Astrocyte (in vitro differentiated cells and primary cell): ENCODE data around the gene SPNS2. TPM values are rescaled to one million over a fixed set of nuclear protein-coding genes. Genes with fewer than 3 reads are reported as not detected.

ENCODE experiments used
- DNase-seq: peaks from one replicate; pipeline ENCODE4 v3.0.0-alpha.2; 2010; ENCODE audit warnings: low read depth
- FAIRE-seq: peaks from 2 replicates; lab custom pipeline; 2011; peaks lifted over from hg19 to GRCh38; lab: Jason Lieb, UNC
- H2AFZ ChIP-seq: 2 replicates; pipeline ENCODE4 v1.6.0; 2012; ENCODE audit warnings: low read depth, low read length, inconsistent platforms
- H3K27ac ChIP-seq: 2 replicates; pipeline ENCODE4 v1.5.1; 2011; ENCODE audit warnings: low read depth, low read length, inconsistent platforms
- H3K27me3 ChIP-seq: 2 replicates; pipeline ENCODE4 v1.6.0; 2011; ENCODE audit warnings: low read length, inconsistent platforms; ENCODE audit not compliant: insufficient read depth
- H3K36me3 ChIP-seq: 2 replicates; pipeline ENCODE4 v1.5.1; 2011; ENCODE audit warnings: low read length, inconsistent platforms; ENCODE audit not compliant: insufficient read depth
- H3K4me1 ChIP-seq: 2 replicates; pipeline ENCODE4 v1.5.1; 2011; ENCODE audit warnings: low read length, inconsistent platforms; ENCODE audit not compliant: insufficient read depth
- H3K4me2 ChIP-seq: 2 replicates; pipeline ENCODE4 v1.6.0; 2012; ENCODE audit warnings: low read length, inconsistent platforms
- H3K4me3 ChIP-seq: 2 replicates; pipeline ENCODE4 v1.5.1; 2011; ENCODE audit warnings: low read depth, mild to moderate bottlenecking, low read length, inconsistent platforms; ENCODE audit not compliant: insufficient read depth
- H3K79me2 ChIP-seq: 2 replicates; pipeline ENCODE4 v1.6.0; 2012; ENCODE audit warnings: mild to moderate bottlenecking, low read length, inconsistent platforms; ENCODE audit not compliant: insufficient read depth
- H3K9ac ChIP-seq: 2 replicates; pipeline ENCODE4 v1.6.0; 2012; ENCODE audit warnings: mild to moderate bottlenecking, low read length, inconsistent platforms
- H3K9me3 ChIP-seq: 2 replicates; pipeline ENCODE4 v1.5.1; 2012; ENCODE audit warnings: low read depth, mild to moderate bottlenecking, low read length, inconsistent platforms; ENCODE audit not compliant: insufficient read depth
- H4K20me1 ChIP-seq: 2 replicates; pipeline ENCODE4 v1.6.0; 2012; ENCODE audit warnings: low read length, inconsistent platforms; ENCODE audit not compliant: insufficient read depth
- H3K27ac Mint-ChIP-seq: one replicate; pipeline ENCODE4 v1.8.0; 2021; ENCODE audit warnings: mild to moderate bottlenecking, mixed read lengths; ENCODE audit not compliant: unreplicated experiment
- H3K27me3 Mint-ChIP-seq: one replicate; pipeline ENCODE4 v1.8.0; 2021; ENCODE audit warnings: low read depth, mixed read lengths; ENCODE audit not compliant: unreplicated experiment
- H3K36me3 Mint-ChIP-seq: one replicate; pipeline ENCODE4 v1.8.0; 2021; ENCODE audit warnings: low read depth, mixed read lengths; ENCODE audit not compliant: unreplicated experiment
- H3K4me1 Mint-ChIP-seq: one replicate; pipeline ENCODE4 v1.8.0; 2021; ENCODE audit warnings: low read depth, mixed read lengths; ENCODE audit not compliant: unreplicated experiment
- H3K4me3 Mint-ChIP-seq: one replicate; pipeline ENCODE4 v1.8.0; 2021; ENCODE audit warnings: mild to moderate bottlenecking, moderate library complexity, mixed read lengths; ENCODE audit not compliant: unreplicated experiment
- H3K9me3 Mint-ChIP-seq: one replicate; pipeline ENCODE4 v1.8.0; 2021; ENCODE audit warnings: mild to moderate bottlenecking, mixed read lengths; ENCODE audit not compliant: unreplicated experiment
- CTCF ChIP-seq: IDR thresholded peaks from 2 replicates; pipeline ENCODE4 v1.5.1; 2011; ENCODE audit warnings: low read depth, mild to moderate bottlenecking, inconsistent platforms, low read length, moderate library complexity; ENCODE audit not compliant: insufficient read depth
- EZH2 ChIP-seq: IDR thresholded peaks from 2 replicates; pipeline ENCODE4 v1.6.1; 2012; ENCODE audit warnings: mild to moderate bottlenecking, low read length, inconsistent platforms; ENCODE audit not compliant: insufficient read depth
- total RNA-seq: library from RNA; stranded (reverse); gene quantifications from 2 replicates; pipeline ENCODE4 v1.2.1, GENCODE V29; 2021

Gene SPNS2
- total RNA-seq, 1 donor from 2014 or later: 4.3 TPM

GRCh38 chr17:4479340-4479981 is 19.2 kb upstream of the SPNS2 start:
- FAIRE-seq: no peak
- Histone ChIP-seq H3K9ac (no peak overlapping the region), H3K4me2 (no peak overlapping the region), H2AFZ (no peak overlapping the region), H3K36me3 (no peaks in the 10 kb centered on the region), H3K27ac (no peak overlapping the region), H3K9me3 (no peaks in the 10 kb centered on the region), H3K79me2 (no peaks in the 10 kb centered on the region), H3K4me3 (no peak overlapping the region), H3K27me3 (peaks cover 3% of the 10 kb centered on the region), H3K4me1 (peaks cover 10% of the 10 kb centered on the region), H4K20me1 (no peaks in the 10 kb centered on the region)
- no peaks in the 10 kb centered on the region for H3K9me3 Mint-ChIP-seq
- H3K4me3 Mint-ChIP-seq: no peak overlapping the region
- H3K27me3 Mint-ChIP-seq: peaks cover 11% of the 10 kb centered on the region
- H3K4me1 Mint-ChIP-seq: peaks cover 18% of the 10 kb centered on the region
- no peaks in the 10 kb centered on the region for H3K36me3 Mint-ChIP-seq
- no peak for DNase-seq
- H3K27ac Mint-ChIP-seq: no peak overlapping the region
- no peak for TF ChIP-seq CTCF
- no peak for TF ChIP-seq EZH2

GRCh38 chr17:4479982-4480751 is 18.5 kb upstream of the SPNS2 start:
- H3K27ac ChIP-seq: no peak overlapping the region
- Mint-ChIP-seq H3K36me3 (no peaks in the 10 kb centered on the region), H3K27me3 (peaks cover 11% of the 10 kb centered on the region), H3K4me1 (peaks cover 13% of the 10 kb centered on the region), H3K27ac (no peak overlapping the region), H3K9me3 (no peaks in the 10 kb centered on the region), H3K4me3 (no peak overlapping the region)
- FAIRE-seq: no peak
- H3K79me2 ChIP-seq: no peaks in the 10 kb centered on the region
- H3K36me3 ChIP-seq: no peaks in the 10 kb centered on the region
- no peak overlapping the region for H3K4me3 ChIP-seq
- no peak overlapping the region for H3K9ac ChIP-seq
- no peak for DNase-seq
- no peaks in the 10 kb centered on the region for H4K20me1 ChIP-seq
- no peak for TF ChIP-seq EZH2
- no peak for TF ChIP-seq CTCF
- peaks cover 10% of the 10 kb centered on the region for H3K4me1 ChIP-seq
- no peak overlapping the region for H3K4me2 ChIP-seq
- no peaks in the 10 kb centered on the region for H3K9me3 ChIP-seq
- H2AFZ ChIP-seq: no peak overlapping the region
- H3K27me3 ChIP-seq: peaks cover 2% of the 10 kb centered on the region
